Right renal cortex interstitium (tissue), 3 donors: ENCODE data around the gene EPC2. TPM values are rescaled to one million over a fixed set of nuclear protein-coding genes. Genes with fewer than 3 reads are reported as not detected.

Experiments used
- DNase-seq, 3 donors: peaks; one replicate each; pipeline ENCODE4 v3.0.0-alpha.2; 2013; ENCODE audit warnings: low read depth in 3 of 3, low spot score in 2 of 3
- polyA plus RNA-seq, 3 donors: library from polyadenylated mRNA; unstranded; fragments of 120-200 nt; gene quantifications; one replicate each; pipeline ENCODE4 v1.2.1, GENCODE V29; 2013; ENCODE audit not compliant: insufficient read length in 3 of 3

The EPC2 gene, protein sequence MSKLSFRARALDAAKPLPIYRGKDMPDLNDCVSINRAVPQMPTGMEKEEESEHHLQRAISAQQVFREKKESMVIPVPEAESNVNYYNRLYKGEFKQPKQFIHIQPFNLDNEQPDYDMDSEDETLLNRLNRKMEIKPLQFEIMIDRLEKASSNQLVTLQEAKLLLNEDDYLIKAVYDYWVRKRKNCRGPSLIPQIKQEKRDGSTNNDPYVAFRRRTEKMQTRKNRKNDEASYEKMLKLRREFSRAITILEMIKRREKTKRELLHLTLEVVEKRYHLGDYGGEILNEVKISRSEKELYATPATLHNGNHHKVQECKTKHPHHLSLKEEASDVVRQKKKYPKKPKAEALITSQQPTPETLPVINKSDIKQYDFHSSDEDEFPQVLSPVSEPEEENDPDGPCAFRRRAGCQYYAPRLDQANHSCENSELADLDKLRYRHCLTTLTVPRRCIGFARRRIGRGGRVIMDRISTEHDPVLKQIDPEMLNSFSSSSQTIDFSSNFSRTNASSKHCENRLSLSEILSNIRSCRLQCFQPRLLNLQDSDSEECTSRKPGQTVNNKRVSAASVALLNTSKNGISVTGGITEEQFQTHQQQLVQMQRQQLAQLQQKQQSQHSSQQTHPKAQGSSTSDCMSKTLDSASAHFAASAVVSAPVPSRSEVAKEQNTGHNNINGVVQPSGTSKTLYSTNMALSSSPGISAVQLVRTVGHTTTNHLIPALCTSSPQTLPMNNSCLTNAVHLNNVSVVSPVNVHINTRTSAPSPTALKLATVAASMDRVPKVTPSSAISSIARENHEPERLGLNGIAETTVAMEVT
- 10 to 100 TPM; 50.7 to 56.7 (median 53.8) TPM for polyA plus RNA-seq

DNA sequence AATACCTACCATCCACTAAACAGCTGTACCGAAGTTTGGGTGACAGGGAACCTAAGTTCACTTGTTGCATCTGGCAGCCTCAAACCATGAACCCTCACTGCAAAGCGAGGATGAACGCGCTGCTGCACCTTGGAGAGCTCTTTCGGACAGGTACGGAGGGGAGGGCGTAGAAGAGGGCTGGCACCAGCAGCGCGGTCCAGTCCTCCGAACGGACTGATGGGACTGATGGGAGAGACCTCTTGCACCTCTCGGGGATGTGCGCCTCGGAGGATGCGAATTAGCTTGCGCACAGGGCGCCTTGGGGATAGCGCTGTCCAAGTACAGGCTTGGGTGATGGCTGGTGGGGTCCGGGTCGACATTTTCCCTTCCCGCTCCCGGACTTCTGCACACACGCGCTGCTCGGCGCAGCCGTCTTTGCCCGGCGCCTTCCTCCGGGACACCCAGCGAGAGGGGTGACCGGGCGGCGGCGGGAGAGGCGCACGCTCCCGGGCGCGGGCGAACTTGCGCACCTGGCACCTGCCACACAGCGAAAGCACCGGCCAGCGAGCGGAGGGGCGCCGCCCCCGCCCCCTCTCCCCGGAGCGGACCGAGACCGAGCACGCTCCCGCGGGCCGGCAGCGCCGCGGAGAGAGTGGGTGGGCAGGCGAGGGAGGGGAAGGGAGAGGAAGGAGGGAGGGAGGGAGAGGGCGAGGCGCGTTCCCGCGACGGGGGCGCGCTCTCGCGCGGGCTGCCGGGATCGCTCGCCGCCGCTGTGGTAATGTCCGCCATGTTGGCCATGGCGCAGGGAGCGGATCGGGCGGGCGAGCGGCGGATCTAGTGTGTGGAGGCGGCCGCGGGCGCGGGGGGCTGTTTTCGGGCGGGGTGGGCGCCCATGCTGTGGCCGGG is at the start of gene EPC2:
TSS of gene EPC2 (plus strand) at position 754 of the 885 bp plus-strand sequence. CDS start 267 bp downstream, outside the sequence.
- peak; percentile 77 to 84 (median 78) for DNase-seq

DNA sequence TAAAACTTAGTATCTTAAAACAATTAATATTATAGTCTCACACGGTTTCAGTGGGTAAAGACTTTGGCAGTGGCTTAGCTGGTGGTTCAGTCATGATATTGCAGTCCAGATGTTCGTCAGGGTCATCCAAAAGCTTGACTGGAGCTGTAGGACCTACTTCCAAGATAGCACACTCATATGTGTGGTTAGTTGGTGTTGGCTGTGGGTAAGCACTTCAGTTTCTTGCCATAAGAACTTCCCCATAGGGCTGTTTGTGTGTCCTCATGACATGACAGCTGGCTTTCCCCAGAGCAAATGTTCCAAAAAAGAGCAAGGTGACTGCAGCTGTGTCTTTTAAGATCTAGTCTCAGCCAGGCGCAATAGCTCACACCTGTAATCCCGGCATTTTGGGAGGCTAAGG is 48.5 kb upstream of the EPC2 start:
- no peak for DNase-seq

DNA sequence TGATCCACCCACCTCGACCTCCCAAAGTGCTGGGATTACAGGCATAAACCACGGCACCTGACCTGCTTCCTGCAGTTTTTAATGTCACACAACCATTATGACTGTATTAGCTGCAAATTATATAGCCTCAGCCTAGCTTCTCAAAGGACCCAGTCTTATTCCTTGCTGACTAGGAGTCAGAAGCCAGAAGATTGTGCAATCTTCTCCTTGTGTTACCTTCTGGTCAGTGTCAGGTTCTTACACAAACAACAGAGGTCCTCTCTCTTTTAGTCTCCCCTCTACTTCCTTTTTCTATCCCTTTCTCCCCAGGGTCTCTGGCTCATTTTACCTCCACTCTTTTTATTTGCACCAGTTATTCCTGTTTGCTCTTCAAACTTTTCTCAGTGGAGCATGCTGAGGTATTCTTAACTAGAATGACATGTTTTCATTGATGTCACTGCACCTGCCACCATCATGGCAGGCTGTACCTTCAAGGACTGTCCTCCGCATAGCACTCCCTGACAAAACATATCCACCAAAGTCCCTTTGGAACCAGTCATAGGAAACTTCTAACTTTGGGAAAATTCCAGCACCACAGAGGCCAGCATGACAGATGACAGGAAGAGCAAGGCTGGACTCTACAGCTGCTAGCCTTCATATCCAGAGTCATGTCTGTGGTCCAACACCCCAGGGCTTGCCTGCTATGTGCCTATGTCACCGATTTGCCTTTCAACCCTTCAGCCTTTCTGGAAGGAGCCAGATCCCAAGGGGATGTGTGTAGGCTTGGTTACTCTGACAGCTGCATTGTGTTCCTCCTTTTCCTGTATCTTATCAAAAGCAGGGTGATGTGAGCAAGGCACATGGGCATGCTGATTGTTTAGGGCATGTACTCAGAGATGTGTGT is 45.2 kb upstream of the EPC2 start:
- no peak for DNase-seq

DNA sequence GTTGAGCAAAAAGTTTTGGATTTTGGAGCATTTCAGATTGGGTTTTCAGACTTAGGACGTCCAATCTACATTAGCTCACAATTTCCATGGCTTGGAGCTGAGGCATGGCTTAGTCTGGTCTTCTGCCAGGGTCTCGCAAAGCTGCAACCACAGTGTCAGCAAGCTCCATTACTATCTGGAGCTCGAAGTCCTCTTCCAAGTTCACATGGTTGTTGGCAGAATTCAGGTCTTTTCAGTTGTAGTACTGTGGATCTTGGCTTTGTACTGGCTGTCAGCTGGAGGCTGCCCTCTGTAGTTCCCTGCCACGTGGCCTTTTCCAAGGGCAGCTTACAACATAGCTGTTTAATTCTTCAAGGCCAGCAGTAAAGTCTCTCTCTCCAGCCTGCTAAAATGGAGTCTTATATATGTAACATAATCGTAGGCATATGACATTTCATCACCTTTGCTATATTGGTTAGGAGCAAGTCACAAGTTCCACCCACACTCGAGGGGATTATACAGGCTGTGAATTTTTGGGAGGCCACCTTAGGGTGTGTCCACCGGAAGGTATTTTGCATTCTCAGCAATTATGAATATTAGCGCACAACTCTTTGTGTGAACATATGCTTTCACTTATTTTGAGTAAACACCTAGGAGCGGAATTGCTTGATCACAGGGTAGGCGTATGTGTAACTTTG is 41.5 kb upstream of the EPC2 start:
- DNase-seq = no peak

DNA sequence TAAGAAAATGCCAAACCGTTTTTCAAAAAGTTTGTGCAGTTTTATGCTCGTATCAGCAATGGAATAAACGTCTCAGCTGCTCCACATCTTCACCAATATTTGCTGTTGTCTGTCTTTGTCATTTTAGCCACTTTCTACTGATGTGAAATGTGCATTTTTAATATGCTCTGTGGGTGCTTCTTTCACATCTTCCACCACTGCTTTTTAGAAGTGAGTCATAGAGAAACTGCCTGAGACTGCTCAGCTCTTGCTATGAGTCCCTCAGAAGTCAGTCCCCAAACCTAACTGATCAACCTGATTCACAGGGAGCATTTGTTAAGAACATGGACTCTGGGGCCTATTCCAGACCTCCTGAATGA is 41.0 kb upstream of the EPC2 start:
- no peak for DNase-seq

DNA sequence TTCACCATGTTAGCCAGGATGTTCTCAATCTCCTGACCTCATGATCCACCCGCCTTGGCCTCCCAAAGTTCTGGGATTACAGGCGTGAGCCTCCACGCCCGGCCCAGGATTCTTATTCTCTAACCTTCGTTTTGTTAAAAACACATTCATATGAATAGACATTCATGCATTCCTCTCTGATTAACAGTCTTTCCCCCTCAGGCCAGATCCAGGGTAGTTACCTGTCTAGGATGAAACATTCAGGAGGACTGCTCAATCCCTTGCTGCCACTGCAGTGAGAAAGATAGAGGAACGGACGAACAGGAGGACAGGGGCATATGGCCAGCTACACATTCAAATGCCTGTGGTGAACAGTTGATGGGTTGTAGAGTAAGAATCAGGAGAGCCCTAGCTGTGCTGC is 39.6 kb upstream of the EPC2 start:
- DNase-seq = no peak

DNA sequence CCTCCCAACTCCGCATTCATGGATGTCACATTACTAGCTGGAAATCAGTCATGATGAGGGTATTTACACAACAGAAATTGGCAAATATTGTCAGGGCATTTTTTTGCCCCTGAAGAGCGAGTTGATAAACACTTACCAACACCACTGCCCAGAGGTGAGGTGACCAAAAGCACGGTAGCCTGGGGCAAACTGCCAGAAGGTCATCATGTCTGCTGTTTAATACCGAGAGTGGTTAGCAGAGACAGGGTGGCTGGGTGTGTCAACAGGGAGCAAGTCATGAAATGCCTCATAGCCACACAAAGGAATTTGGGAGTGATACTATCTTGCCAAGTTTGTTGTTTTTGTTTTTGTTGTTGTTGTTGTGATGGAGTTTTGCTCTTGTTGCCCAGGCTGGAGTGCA is 37.0 kb upstream of the EPC2 start:
- DNase-seq = no peak

DNA sequence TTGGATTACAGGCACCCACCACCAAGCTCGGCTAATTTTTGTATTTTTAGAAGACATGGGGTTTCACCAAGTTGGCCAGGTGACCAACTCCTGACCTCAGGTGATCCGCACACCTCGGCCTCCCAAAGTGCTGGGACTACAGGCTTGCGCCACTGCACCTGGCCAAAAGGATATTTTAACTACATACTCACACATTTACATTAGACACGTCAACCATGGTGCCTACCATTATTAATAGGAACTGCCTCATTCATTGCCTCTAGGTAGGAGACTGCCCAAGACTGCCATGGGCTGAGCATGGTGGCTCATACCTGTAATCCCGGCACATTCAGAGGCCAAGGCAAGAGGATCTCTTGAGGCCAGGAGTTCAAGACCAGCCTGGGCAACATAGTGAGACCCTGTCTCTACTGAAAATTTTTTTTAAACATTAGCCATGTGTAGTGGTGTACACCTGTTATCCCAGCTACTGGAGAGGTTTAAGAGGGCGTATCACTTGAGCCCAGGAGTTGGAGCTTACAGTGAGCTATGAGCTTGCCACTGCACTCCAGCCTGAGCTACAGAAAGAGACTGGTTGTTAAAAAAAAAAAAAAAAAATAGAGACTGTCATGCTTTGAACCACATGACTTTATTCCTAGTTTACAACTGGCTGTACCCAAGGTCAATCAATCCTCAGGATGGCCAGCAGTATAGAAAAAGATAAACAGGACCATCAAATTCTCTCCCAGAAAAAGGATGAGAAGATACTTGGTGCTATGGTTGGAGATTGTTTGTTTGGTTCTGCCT is 31.1 kb upstream of the EPC2 start:
- DNase-seq = no peak

DNA sequence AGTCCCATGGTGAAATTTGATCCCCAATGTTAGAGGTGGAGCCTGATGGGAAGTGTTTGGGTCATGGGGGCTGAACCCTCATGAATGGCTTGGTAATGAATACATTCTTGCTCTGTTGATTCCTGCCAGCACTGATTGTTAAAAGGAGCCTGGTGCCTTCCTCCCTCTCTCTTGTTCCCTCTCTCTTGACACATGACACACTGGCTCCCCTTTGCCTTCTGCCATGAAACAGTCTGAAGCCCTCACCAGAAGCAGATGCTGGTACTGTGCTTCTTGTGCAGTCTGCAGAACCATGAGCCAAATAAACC is 30.6 kb upstream of the EPC2 start:
- peak in 2 of 3 donors; percentile 19 to 26 for DNase-seq

DNA sequence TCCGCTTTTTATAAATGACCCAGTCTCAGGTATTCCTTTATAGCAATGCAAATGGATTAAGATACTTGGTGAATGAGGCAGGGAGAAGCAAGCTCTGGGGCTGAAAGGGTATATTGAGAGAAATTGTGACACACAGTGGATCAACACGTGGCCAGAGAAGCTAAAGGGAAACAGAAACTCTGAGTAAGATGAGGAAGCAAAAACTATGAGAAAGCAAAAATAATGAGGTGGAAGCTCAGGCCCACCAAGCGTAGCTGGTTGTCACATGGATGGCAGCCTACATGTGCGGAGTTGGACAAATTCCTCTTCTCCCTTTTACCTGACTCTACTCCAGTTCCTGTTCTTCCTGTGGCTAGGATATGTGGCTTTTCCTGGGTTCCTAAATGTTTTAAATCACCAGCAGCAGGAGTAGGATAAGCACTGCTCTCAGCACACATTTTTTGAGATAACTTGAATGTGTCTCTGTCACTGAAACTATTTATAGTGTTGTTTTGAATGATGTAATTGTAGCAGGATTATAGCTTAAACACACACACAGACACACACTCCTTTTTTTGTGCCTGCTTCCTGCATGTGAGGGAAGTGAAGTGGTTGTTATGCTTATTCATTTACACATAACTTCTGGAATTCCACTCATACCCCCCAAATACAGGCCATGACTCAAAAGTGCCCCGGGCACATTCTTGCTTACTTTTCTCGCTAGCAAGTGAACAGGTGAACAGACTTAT is 30.1 kb upstream of the EPC2 start:
- peak in 1 of 3 donors; percentile 43 for DNase-seq

DNA sequence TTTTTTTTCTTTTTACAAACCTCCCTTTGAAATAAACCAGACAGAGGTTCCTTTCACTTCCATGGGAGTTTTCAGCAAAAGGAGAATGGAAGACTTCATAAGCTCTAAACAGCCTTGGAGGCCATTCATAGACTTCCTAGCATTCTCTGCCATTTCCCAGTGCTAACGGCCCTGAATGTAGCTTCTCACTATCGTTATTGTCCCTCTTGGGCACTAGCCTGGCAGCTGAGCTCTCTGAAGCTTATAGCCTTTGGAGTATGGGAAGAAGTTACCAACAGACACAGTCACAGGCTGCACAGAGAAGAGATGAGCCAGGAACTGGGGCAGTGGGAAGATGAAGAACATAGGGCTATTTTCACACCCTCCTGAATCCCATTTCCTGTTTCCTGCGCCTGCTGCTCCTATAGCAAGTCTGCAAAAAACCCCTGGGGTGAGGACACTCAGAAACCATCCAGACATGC is 29.1 kb upstream of the EPC2 start:
- DNase-seq = no peak

DNA sequence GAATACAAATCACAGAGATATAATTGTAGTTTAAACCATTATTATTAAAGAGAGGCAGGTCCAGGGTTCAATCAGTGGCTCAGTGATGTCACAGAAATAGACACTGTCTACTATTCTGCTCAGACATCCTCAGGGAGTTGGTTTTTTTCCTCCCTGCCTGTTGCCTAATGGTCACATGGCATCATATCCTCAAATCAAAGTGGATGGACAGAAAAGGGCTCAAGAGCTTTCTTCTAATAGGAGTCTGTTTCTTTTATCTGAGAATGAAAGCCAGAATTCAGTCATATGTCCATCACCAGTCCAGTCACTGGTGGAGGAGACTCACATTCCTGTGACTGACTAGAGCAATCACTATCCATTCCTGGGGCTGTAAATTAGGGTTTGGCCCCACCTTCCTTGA is 27.9 kb upstream of the EPC2 start:
- no peak for DNase-seq

DNA sequence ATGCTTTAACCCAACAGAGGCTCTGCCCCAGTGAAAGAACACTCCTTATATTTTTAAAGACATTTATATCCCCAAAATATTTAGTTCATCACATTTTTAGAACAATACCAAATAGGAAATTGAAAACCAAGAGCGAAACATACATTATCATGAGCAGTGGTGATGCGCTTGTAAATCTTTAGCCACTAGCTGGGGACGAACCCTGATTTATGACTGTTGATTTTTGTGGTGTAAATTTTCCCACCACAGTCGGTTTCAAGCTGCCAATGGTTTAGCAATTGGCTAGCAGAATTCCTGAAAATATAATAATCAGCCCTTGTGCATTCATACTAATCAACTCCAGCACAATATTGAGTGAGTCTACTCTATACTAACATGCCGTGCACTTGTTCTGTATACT is 27.3 kb upstream of the EPC2 start:
- no peak for DNase-seq

DNA sequence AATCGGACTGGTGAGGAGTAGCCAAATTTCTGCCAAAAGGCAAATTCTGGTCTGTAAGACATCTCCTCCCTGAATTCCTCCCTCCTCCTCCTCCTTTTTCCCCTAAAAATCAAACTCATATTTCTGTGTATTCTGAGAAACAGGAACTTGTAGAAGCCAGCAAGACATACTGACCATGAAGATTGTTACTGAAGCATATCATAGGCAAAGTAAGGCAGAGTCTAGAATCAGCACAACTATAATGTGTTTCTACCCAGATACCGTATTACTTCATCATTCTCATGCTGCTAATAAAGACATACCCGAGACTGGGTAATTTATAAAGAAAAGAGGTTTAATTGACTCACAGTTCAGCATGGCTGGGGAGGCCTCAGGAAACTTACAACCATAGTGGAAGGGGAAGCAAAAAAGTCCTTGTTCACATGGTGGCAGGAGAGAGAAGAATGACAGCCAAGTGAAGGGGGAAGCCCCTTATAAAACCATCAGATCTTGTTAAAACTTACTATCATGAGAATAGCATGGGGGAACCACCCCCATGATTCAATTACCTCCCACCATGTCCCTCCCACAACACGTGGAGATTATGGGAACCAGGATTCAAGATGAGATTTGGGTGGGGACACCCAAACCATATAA is 24.9 kb upstream of the EPC2 start:
- DNase-seq = no peak

DNA sequence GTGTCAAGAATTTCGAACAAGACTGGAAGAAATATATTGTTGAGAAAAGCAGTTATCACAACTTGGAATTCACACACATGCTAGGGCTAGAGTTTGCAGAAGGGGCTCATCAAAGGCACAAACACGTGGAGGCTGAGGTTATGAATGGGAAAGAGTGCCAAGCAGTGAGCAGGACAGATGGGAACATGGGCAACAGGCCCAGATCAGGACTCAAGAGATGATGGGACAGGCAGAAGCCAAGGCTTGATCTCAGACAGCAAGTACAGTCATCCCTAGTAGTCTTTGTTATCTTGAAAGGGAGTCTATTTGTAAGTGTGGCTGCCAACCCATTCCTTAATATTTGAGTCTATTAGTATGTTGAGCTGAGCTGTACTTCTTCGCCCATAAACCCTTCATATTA is 22.2 kb upstream of the EPC2 start:
- no peak for DNase-seq

DNA sequence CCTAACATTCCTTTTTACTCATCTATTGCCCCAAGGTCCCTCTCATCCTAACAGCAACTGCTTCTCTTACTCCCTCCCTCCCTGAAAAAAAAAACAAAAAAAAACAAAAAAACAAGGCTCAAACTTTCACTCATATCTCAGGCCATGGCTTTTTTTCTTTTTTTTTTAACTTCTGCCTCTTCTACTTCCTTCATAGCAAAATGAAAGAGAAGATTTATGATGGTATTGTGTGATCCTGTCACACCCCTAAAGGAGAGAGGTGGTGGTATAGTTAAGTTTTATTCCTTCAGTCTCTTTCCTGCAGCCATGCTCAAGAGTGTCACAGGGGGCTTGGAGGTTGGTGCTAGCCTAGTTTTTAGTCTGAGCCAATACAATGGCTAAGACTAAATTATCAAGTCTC is 21.5 kb upstream of the EPC2 start:
- DNase-seq = no peak

DNA sequence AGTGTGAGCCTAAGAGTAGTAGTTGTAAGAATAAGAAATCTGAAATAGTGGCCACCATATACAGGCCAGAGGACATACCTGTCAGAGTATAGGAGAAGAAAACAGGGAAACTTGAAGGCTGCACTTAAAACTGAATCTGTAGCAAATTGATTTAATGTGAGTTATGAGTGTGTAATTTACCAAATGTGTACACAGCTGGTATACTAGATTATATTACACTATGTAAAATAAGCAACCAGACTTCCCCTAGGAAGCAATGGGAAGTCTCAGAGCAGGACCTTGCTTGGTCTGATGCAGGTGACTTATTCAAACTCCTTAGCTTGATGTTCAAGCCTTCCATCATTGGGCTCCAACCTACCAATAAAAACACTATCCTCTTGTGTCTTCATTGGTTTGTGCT is 17.3 kb upstream of the EPC2 start:
- no peak for DNase-seq

DNA sequence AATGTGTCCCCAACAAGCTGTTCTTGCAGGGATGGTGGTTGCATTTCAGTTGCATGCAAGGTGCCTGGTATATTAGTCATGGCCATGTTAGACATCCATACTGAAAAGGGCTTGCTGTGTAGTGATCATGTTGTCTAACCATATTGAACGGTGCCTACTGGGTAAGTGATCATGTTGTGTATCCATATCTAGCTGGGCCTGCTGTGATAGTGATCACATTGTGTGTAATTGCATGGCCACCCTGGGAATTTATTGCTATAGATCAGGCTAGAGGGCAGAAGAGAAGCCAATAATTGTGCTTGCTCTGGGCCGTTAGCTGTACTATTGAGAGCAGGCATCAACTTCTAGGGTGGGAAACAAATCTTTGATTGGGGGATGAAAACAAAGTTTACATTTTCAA is 9.8 kb upstream of the EPC2 start:
- DNase-seq = no peak
